NCI-H1417 (cell line): ENCODE measurements around the gene ATP2B1.

Experiments
- DNase-seq, 3 experiments: peaks; one replicate each; lab custom pipeline; 2025; lab: John Stamatoyannopoulos, UW

Gene ATP2B1

GRCh38 chr12:89589753-89590152 is 118.9 kb downstream of the ATP2B1 start:
- DNase-seq, result no peak

GRCh38 chr12:89578499-89578898 is 130.1 kb downstream of the ATP2B1 start:
- DNase-seq, result no peak

DNA sequence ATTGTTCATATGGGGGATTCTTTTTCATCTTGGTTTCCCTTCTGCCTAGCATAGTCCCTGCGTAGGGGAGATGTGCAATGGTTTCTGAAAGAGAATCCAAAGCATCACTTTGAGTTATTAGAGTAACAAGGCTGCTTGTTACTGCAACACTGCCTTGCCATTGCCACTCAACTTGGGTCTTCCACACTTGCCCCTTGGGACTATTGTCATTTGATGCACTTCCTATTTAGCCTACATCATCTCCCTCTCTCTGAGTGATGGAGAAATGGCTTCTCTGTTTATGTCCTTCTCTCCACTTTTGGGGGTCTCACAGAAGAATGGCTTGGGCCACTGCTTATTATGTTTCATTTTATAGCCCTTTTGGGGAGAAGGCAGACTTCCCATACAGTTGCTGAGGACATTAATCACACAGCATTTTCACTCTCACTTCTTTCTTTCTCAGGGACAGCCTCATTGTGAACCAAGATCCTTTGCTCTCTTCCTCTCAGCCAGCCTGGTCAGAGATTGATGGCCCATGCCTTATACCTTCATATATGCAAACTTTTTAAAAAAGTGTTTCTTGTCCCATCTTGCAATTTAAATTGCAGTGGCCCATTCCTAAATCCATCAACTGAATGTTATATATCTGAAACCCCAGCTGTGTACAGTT is 131.9 kb downstream of the ATP2B1 start:
- DNase-seq, result no peak

DNA sequence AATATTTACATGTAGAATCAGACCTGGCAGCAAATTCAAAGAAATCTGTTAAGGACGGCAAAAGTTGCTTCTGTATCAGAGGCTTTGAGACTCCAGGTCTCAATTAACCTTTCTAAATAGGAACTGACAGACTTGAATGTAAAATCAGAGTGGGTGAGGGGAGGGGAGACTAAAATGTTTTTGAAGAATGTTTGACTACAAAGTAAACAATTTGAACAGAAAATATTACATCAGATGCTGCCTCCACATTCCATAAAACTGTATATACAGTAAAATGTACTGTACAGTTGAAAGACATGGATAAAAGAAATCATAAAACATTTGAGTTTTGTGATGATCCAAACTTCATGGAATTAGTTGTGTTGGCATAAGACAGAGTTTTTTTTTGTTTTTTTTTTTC is 133.3 kb downstream of the ATP2B1 start:
- DNase-seq, result no peak

GRCh38 chr12:89574736-89575208 is 133.9 kb downstream of the ATP2B1 start:
- no peak for DNase-seq

DNA sequence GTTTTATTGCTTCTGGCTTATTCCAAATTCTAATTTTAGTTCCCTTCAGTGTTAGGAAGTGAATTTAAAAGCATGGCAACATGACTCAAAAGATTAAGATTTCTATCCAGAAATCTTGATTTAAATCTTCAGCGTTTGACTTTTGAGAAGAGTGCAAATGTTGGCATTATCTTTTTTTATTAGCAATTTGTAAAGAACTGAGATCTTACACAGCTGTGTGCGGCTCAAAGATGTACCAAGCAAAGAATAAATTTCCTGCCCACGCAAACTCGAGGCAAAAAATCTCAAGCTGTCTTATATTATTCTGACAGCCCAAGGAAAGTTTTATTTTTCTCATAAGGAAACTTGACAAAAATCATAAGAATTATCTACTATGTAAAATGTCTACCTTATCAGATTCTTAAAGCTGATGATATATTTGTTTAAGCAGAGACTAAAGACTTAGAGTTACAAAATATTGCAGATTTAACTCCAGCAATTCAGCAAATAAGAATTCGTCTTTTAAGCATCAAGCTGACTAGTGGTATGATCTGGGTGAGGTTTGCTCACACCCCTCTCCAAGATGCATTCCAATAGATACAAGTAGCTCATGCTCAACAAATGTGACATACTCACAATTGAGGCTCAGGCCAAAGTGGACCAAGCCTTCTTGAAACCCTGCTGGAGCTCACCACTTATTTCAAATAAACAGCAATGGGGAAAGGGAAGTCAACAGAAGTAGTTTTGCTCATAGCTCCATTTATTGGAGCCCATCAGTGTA is 135.4 kb downstream of the ATP2B1 start:
- DNase-seq, result no peak

GRCh38 chr12:89571491-89572195 is 137.0 kb downstream of the ATP2B1 start:
- no peak for DNase-seq

DNA sequence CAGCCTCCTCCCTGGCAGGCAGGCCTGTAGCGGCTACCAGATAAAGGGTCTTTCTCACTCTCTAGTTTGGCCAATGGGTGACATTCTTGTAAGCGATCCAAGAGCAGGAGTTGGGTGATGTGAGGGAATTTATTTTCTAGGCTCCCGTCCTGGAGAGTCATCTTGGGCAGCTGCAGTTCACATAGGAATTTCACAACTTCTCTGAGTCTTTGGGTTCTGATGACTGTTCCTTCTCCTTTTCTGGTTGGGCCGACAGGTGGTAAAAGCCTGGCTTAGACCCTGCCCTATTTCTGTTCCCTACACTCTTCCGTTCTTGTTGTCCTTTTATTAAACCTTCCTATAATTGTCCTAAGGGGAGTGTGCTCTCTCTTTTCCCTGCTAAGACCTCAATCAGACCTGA is 140.2 kb downstream of the ATP2B1 start:
- DNase-seq, result no peak

GRCh38 chr12:89567691-89568239 is 140.9 kb downstream of the ATP2B1 start:
- no peak for DNase-seq

GRCh38 chr12:89566615-89567014 is 142.0 kb downstream of the ATP2B1 start:
- DNase-seq, result no peak

GRCh38 chr12:89565002-89565401 is 143.6 kb downstream of the ATP2B1 start:
- no peak for DNase-seq

- no peak for DNase-seq
These were observed 148.9 kb downstream of the ATP2B1 start for GRCh38 chr12:89559753-89560152.

DNA sequence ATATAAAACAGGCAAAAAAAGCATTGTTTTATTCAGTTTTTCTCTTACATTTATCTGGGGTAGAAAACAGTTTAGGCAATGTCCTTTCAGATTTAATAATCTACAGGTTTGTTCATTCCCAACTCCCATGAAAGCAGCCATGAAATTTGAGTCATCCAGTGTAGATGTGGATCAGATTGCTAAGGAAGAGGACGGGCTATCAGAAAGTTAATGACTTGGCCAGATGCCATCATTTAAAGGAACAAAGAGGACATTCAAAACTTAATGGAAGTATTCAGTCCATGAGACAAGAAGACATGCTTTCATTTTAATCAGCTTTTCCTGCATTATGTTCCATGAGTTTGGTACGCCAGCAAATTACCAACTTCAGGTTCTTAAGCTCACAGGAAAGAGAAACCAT is 151.7 kb downstream of the ATP2B1 start:
- peak in 1 of 3 experiments; percentile 24 for DNase-seq

DNA sequence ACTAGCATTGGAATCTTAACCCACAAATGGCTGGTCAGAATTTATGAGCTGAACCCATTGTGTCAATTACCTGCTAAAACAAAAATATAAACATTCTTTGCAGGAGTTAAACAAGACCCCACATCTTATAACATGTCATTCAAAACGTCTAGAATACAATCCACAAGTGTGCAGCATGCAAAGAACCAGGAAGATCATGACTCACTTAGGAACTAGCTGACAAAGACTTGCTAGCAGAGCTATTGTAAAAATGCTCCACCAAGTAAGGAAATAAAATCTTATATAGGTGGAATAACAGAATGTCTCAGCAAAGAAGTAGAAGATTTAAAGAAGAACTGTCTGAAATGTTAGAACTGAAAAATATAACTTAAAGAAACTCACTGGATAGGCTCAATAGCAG is 156.3 kb downstream of the ATP2B1 start:
- DNase-seq, result no peak

DNA sequence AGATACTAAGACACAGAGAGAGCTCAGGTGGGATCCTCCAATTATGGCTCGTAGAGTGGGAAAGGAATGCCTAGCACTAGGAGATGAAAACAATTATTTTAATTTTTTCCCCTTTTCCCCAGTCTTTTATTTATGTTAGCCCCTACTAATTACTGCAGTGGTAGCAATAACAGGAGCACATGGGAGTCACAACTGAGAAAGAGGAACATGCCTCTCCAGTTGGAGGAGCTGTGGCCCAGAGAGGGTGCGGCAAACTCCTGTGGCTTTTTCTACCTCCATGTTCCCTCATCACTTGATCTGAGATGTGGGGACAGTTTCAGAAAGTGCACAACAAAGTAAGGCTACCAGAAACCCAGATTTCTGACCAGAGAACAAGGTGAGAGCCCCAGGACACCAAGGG is 156.9 kb downstream of the ATP2B1 start:
- no peak for DNase-seq

DNA sequence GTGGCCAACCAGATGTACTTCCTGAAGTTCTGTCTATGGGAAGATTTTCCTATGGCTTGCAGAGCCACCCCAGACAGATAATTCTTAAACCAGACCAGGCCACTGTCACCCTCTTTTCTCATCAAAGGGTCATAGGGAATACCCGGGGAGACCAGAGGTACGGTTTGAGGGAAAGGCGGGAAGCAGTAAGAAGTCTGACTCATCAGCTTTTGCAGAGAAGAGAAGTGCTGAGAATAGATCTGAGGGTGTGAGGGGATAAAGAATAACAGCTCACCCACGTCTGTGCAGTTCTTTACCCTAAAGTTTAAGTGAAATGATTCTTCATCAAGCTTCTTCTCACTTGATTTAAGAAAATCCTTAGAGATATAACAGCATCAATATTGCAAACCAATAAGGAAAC is 161.5 kb downstream of the ATP2B1 start:
- DNase-seq, result no peak

DNA sequence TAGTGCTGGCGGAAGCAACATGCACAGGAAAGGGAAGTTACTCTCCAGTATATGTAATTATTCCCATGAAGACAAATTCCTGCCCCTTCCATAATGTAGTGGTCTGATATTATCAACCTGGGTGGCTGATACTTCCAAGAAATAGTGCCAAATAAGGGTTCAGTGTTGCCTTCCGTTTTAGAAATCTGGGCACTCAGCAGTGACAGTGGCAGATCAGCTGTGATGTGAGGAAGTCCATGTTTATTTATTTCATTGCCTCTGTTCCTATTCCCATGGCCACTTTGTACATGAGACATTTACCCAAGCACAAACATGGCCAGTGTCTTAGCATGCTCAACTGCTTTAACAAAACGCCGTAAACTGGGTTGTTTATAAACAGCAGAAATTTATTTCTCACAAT is 162.5 kb downstream of the ATP2B1 start:
- no peak for DNase-seq

DNA sequence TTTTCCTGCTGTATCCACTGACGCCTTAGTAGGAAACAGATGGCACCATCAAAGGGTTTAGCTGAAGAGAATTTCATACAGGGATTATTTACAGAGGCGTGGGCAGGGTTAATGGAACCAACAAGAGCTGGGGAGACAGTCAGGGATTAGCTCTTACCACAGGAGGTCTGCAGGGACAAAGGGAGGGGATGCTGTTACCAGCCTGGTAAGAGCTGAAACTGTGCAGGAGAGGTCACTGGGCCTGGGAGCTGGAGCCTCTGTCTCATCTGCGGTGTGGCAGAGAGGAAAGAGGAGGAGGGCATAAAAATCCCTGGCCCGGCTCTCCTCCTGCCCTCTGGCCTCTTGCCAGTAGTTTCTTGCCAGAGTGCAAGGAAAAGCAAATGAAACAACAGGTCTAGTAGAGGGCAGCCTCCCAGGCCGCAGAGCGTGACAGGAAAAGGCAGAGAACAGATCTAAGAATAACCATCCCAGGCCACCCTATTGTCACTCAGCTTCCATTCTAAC is 163.9 kb downstream of the ATP2B1 start:
- peak; percentile 15 to 74 (median 34) for DNase-seq

DNA sequence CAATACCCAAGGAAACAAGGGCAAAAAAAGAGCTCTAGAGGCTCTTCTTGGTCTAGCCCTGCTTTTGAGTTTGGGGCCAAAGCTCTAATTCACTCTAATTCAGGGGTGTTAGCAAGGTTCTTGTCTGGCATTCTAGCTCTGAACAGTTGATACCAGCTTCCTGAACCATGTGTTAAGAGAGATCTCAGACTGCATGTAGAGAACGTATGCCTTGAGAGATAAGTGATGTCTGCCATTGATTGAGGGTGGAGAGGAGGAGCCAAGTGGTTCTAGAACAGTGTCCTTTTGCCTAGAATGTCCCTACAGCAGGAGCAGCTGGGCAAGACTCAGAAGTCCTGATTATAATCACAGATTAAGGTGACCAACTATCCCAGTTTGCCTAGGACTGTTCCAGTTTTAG is 164.6 kb downstream of the ATP2B1 start:
- no peak for DNase-seq

DNA sequence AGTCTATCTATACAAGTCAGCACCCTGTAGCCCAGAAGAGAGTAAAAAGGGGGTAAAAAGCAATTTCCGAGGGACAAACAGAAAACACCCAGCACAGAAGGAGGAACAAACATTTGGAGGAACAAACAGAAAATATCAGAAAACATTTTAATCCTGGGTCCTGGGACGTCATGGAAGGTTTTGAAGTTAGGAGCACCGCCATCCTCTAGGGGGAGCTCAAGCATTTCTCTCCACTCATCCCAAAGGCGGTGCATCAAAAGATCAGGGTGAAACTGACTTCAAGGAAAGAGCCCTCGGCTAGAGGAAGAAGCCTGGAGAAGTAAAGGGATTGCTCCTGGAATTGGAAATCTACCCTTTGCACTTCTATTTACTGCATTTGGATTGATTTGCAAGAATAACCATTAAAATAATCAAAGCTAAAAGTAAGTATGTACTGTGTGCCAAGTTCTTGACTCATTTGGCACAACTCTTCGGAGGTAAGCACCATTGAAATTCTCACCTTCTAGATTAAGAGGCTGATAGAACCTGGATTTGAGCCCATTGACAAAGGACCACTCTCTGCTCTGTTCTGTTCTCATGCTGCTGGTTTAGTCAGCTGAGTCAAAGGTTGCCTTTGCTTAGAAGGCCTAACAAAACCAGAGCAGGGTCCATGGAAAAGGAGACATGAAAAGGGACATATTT is 165.6 kb downstream of the ATP2B1 start:
- peak; percentile 45 to 86 (median 80) for DNase-seq

DNA sequence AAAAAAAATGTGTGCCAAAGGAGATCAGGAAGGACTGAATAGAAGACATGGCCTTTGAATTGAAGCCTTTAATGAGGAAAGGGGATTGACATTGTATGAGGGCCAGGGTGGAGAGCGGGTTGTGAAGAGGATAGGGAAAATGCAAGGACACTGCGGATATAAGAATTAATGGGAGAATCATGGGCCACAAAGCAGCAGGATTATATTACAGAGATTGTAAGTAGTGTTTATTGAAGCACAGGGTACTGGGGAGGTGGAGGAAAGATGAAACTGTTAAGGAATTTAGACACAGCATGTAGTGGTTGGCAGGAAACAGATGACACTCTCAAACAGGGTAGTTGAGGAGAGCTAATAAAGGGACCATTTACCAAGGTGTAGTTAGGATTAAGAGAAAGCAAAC is 166.4 kb downstream of the ATP2B1 start:
- no peak for DNase-seq

DNA sequence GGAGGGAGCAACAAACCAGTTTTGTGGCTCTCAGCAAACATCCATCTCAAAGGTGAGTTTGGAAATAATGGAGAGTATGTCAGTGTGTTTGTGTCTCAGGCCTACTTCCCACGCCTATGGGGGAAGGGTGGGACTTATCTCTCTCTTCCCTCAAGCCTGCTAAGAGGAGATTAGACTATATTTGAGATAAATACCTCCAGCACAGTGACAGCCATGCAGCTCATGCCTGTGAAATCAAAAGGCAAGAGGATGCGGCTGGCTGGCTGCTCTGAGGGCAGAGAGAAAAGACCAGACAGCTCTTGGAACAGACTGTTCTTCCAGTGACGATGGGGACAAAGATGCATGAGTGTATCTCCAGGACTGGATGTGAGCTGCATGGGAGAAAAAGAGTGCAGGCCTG is 168.1 kb downstream of the ATP2B1 start:
- no peak for DNase-seq
